Endodermal cell (in vitro differentiated cells): ENCODE results near the gene NCBP2. TPM values are rescaled to one million over a fixed set of nuclear protein-coding genes. Genes with fewer than 3 reads are reported as not detected.

Experiments used
- DNase-seq: peaks from one replicate; pipeline ENCODE4 v3.0.0-alpha.2; 2017
- H3K27ac ChIP-seq: 2 replicates; pipeline ENCODE4 v1.5.1; 2013; ENCODE audit warnings: mild to moderate bottlenecking, low read depth, low read length, moderate library complexity
- H3K27me3 ChIP-seq: 2 replicates; pipeline ENCODE4 v1.6.1; 2013; ENCODE audit warnings: mild to moderate bottlenecking, low read length, moderate library complexity; ENCODE audit not compliant: insufficient read depth, control insufficient read depth, poor library complexity, severe bottlenecking
- H3K36me3 ChIP-seq: 2 replicates; pipeline ENCODE4 v1.7.0; 2013; ENCODE audit warnings: mild to moderate bottlenecking, low read length, moderate library complexity; ENCODE audit not compliant: control insufficient read depth, insufficient read depth
- H3K4me1 ChIP-seq: one replicate; pipeline ENCODE4 v1.7.0; 2013; ENCODE audit warnings: low read length; ENCODE audit not compliant: control insufficient read depth, insufficient read depth
- H3K4me3 ChIP-seq: 2 replicates; pipeline ENCODE4 v1.5.1; 2013; ENCODE audit warnings: mild to moderate bottlenecking, low read length, moderate library complexity
- H3K9ac ChIP-seq: 2 replicates; pipeline ENCODE4 v1.6.1; 2013; ENCODE audit warnings: mild to moderate bottlenecking, low read length, moderate library complexity; ENCODE audit not compliant: poor library complexity, severe bottlenecking; ENCODE audit errors: extremely low read depth
- H3K9me3 ChIP-seq: 2 replicates; pipeline ENCODE4 v1.6.1; 2013; ENCODE audit warnings: mild to moderate bottlenecking, low read length, moderate library complexity; ENCODE audit not compliant: control insufficient read depth
- H3K27ac Mint-ChIP-seq: 2 replicates; pipeline ENCODE4 v1.8.0; 2020; ENCODE audit warnings: mixed read lengths
- H3K27me3 Mint-ChIP-seq: 2 replicates; pipeline ENCODE4 v1.8.0; 2021; ENCODE audit warnings: mild to moderate bottlenecking, mixed read lengths; ENCODE audit not compliant: insufficient read depth
- H3K36me3 Mint-ChIP-seq: 2 replicates; pipeline ENCODE4 v1.8.0; 2020; ENCODE audit warnings: low read depth, mixed read lengths
- H3K4me1 Mint-ChIP-seq: 2 replicates; pipeline ENCODE4 v1.8.0; 2020; ENCODE audit warnings: mixed read lengths
- H3K4me3 Mint-ChIP-seq: 2 replicates; pipeline ENCODE4 v1.8.0; 2020; ENCODE audit warnings: mild to moderate bottlenecking, moderate library complexity, mixed read lengths
- H3K9me3 Mint-ChIP-seq: 2 replicates; pipeline ENCODE4 v1.8.0; 2020; ENCODE audit warnings: mild to moderate bottlenecking, mixed read lengths
- WGBS, 2 experiments: methylation state at CpG; one replicate each; pipeline versions ENCODE4 v1.1.5 to v1.1.7; 2013; ENCODE audit warnings: missing lambda C conversion rate in 2 of 2, mixed read lengths in 1 of 2; ENCODE audit not compliant: insufficient coverage in 1 of 2, insufficient read length in 1 of 2; 5-methylcytosine and 5-hydroxymethylcytosine counted together
- total RNA-seq, 2 donors: library from RNA; stranded (reverse); fragmentation: NEBNext Ultra II Directional in 1 of 2; extraction: Animal tissue kit (Norgen Biotek cat#: 25700) in 1 of 2; gene quantifications; 2 replicates in 1 of 2; 3 replicates in 1 of 2; pipeline ENCODE4 v1.2.1, GENCODE V29; 2021
- TF ChIP-seq, protein P1 (sequence below): fragments of 200-600 bp; sonication (generic); conservative IDR thresholded peaks from 2 replicates; pipeline ENCODE4 v1.5.0; 2021; ENCODE audit warnings: antibody characterized with exemption, mild to moderate bottlenecking

The NCBP2 gene
- total RNA-seq, 2 donors from 2014 or later, result 74.9 to 97.3 TPM

DNA sequence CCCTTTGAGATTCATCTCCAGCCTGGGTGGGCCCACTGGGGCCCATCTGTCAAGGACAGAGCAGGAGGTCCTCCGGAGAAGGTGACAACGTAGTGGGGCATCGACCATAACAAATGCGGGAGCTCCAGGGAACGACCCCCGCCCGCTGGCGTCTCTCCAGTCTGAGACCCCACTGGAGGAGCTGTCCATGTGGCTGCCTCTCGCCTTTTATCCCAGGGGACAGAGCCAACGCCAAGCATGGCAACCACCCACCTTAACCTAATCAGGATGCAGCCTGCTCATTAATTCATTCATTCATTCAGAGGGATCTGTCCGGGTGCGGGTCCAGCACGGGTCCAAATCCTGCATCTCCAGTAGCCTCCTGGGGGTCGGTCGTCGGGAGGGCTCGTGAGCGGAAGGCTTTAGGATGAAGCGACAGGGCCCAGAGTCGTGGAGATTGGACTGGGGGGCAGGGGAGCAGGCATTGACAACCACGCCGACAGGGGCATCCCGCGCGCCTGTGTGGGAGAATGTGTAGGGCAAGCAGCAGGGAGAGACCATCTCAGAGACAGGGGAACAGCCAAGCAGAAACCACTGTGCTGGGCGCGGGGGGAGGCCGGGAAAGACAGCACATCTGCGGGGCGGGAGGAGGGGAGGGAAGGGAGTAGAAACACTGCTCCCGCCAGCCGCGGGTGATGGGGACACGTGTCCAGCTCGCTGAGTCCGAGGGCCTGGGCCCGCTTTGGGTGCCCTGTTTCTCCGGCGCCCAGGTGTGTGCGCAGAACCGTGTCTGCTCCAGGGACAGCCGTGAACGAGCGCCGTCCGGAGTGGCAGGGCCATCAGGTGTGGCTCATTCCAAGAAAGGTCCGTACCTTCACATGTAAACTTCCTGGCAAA is 24.4 kb upstream of the NCBP2 start:
- Histone ChIP-seq H3K36me3 (no peaks in the 10 kb centered on the region), H3K27ac (no peak overlapping the region), H3K9me3 (peaks cover 8% of the 10 kb centered on the region), H3K4me3 (no peak overlapping the region), H3K4me1 (no peaks in the 10 kb centered on the region), H3K27me3 (peaks cover 92% of the 10 kb centered on the region), H3K9ac (no peak overlapping the region)
- TF ChIP-seq, protein P1, sequence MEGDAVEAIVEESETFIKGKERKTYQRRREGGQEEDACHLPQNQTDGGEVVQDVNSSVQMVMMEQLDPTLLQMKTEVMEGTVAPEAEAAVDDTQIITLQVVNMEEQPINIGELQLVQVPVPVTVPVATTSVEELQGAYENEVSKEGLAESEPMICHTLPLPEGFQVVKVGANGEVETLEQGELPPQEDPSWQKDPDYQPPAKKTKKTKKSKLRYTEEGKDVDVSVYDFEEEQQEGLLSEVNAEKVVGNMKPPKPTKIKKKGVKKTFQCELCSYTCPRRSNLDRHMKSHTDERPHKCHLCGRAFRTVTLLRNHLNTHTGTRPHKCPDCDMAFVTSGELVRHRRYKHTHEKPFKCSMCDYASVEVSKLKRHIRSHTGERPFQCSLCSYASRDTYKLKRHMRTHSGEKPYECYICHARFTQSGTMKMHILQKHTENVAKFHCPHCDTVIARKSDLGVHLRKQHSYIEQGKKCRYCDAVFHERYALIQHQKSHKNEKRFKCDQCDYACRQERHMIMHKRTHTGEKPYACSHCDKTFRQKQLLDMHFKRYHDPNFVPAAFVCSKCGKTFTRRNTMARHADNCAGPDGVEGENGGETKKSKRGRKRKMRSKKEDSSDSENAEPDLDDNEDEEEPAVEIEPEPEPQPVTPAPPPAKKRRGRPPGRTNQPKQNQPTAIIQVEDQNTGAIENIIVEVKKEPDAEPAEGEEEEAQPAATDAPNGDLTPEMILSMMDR, result no peak
- Mint-ChIP-seq H3K36me3 (no peaks in the 10 kb centered on the region), H3K9me3 (peaks cover 8% of the 10 kb centered on the region), H3K27me3 (peaks cover 85% of the 10 kb centered on the region), H3K27ac (no peak overlapping the region), H3K4me3 (peak overlapping the region; percentile 46), H3K4me1 (peaks cover 3% of the 10 kb centered on the region)
- peak; percentile 74 for DNase-seq
- WGBS, 2 experiments, result 21 to 34% methylated on average over 28 to 47 of the region's 47 CpGs

DNA sequence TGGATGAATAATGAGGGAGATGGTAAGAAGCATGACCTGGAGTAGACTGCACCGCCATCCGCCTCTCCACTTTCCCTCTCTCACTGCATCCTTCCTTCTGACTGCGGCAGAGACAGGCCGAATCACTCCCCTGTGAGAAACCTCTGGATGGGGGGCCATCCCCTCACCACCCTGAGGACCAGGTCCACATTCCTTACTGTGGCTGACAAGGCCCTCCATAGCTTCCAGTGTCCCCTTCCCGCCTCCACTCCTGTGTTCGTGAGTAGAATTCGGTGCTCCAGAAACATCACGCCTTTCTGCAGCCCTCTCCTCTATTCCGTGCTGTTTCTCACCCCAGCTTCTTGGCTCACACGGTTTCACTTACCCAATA is 23.5 kb upstream of the NCBP2 start:
- H3K9me3 Mint-ChIP-seq, result no peaks in the 10 kb centered on the region
- H3K9ac ChIP-seq, result no peak overlapping the region
- no peak for DNase-seq
- H3K27me3 Mint-ChIP-seq, result peaks cover 84% of the 10 kb centered on the region
- H3K4me3 Mint-ChIP-seq, result no peak overlapping the region
- H3K9me3 ChIP-seq, result no peaks in the 10 kb centered on the region
- H3K27ac ChIP-seq, result no peak overlapping the region
- H3K27ac Mint-ChIP-seq, result no peak overlapping the region
- no peaks in the 10 kb centered on the region for H3K36me3 Mint-ChIP-seq
- peaks cover 93% of the 10 kb centered on the region for H3K27me3 ChIP-seq
- TF ChIP-seq, protein P1, result no peak
- H3K4me3 ChIP-seq, result no peak overlapping the region
- H3K4me1 ChIP-seq, result no peaks in the 10 kb centered on the region
- WGBS, 2 experiments, result 87 to 90% methylated on average over 8 to 10 of the region's 10 CpGs
- peaks cover 3% of the 10 kb centered on the region for H3K4me1 Mint-ChIP-seq
- no peaks in the 10 kb centered on the region for H3K36me3 ChIP-seq

- H3K9me3 ChIP-seq, result no peaks in the 10 kb centered on the region
- 85 to 93% methylated on average over 6 to 11 of the region's 11 CpGs for WGBS, 2 experiments
- no peak overlapping the region for H3K27ac ChIP-seq
- TF ChIP-seq, protein P1, result no peak
- Mint-ChIP-seq H3K4me1 (peaks cover 3% of the 10 kb centered on the region), H3K27me3 (peaks cover 83% of the 10 kb centered on the region), H3K4me3 (no peak overlapping the region), H3K36me3 (no peaks in the 10 kb centered on the region), H3K9me3 (no peaks in the 10 kb centered on the region), H3K27ac (no peak overlapping the region)
- no peak overlapping the region for H3K4me3 ChIP-seq
- H3K9ac ChIP-seq, result no peak overlapping the region
- no peak for DNase-seq
- no peaks in the 10 kb centered on the region for H3K36me3 ChIP-seq
- H3K27me3 ChIP-seq, result peaks cover 93% of the 10 kb centered on the region
- no peaks in the 10 kb centered on the region for H3K4me1 ChIP-seq
These were observed 22.9 kb upstream of the NCBP2 start for GRCh38 chr3:196965112-196965803.
